ENCODE results near the gene SRRM2. TPM values are rescaled to one million over a fixed set of nuclear protein-coding genes. Genes with fewer than 3 reads are reported as not detected.

SRRM2 gene
- polyA plus RNA-seq, 1 donor (not counting 4 experiments of a cell fraction or from before 2014, with no cell fraction given) = 101 TPM

DNA sequence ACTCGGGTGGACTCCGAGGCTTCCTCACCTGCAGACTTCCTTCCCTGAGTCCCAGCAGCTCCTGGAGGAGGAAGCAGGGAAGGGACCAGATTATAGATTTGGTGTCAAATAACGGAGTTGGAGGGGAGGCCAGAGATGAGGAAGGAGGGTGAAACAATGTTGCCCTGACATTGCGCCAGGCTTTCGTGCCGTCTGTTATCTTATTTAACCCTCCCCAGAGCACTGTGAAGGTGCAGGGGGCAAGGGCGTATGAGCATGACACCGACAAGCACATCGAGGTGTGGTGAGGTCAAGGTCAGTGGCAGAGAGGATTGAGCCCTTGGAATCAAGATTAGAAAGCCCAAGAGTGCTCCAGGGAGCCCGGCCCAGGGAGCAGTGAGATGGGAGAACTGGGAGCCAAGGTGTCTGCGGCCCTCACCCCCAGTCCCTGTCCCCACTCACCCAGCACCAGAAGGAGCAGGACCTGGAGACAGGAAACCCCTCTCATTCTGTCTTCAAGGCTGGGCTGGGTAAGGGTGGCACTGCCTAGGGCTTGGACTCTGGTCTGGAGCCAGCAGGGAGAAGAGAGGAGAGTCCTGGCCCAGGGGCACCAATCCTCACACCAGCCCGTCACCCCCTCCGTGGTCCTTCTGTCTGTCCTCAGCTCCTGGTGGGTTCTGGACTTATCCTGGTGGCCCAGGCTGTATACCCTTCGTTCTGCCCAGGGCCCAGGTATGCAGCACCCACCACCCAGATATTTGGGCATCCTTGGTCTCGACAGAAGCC lies 33.8 kb downstream of the SRRM2 start:
- H3K9me3 ChIP-seq (ENCODE audit: control insufficient read depth, low read depth, low read length) = no peaks in the 10 kb centered on the region
- DNase-seq (ENCODE audit: low read depth, low spot score) (no peak), FAIRE-seq (no peak)
- H4K20me1 ChIP-seq (ENCODE audit: control insufficient read depth, extremely low read depth, insufficient read depth, low read length) = no peaks in the 10 kb centered on the region
- H3K9ac ChIP-seq (ENCODE audit: control insufficient read depth, extremely low read depth, insufficient read depth, low read length) = no peak overlapping the region
- TF ChIP-seq CTCF (optimal IDR thresholded peaks at IDR 0.05 in 1 of 3, IDR thresholded peaks at IDR 0.05 in 1 of 3, conservative IDR thresholded peaks at IDR 0.05 in 1 of 3; ENCODE audit: extremely low read depth in 1 of 3, insufficient read depth in 2 of 3, low read length in 3 of 3) (no peak), EZH2 (IDR thresholded peaks at IDR 0.05; ENCODE audit: low read length) (no peak)
- dilution Hi-C loops (cut with MboI; ENCODE audit: extremely low pct_ligation_motif_present, low sequenced_read_pairs) = no loop called here
- H2AFZ ChIP-seq (ENCODE audit: control insufficient read depth, low read length) = no peak overlapping the region
- H3K79me2 ChIP-seq (ENCODE audit: control insufficient read depth, insufficient read depth, low read length) = no peaks in the 10 kb centered on the region
- H3K4me2 ChIP-seq (ENCODE audit: control insufficient read depth, extremely low read depth, insufficient read depth, low read depth, low read length) = no peak overlapping the region
- peaks cover 57% of the 10 kb centered on the region for H3K27me3 ChIP-seq (ENCODE audit: control insufficient read depth, extremely low read depth, insufficient read depth, low read length)
- H3K27ac ChIP-seq (ENCODE audit: control insufficient read depth, insufficient read depth, low read length) = no peak overlapping the region
- no peaks in the 10 kb centered on the region for H3K9me1 ChIP-seq (ENCODE audit: control insufficient read depth, extremely low read depth, insufficient read depth, low read length)
- no peaks in the 10 kb centered on the region for H3K36me3 ChIP-seq (ENCODE audit: control insufficient read depth in 2 of 2, extremely low read depth in 1 of 2, insufficient read depth in 2 of 2, low read length in 2 of 2)
- no peaks in the 10 kb centered on the region for H3K4me1 ChIP-seq (ENCODE audit: control insufficient read depth, extremely low read depth, insufficient read depth, low read length)
- no peak overlapping the region for H3K4me3 ChIP-seq (ENCODE audit: control insufficient read depth in 2 of 3, extremely low read depth in 1 of 3, insufficient read depth in 2 of 3, low read depth in 1 of 3, low read length in 3 of 3)

- Histone ChIP-seq H3K9ac (ENCODE audit: control insufficient read depth, extremely low read depth, insufficient read depth, low read length) (no peak overlapping the region), H4K20me1 (ENCODE audit: control insufficient read depth, extremely low read depth, insufficient read depth, low read length) (no peaks in the 10 kb centered on the region), H3K9me1 (ENCODE audit: control insufficient read depth, extremely low read depth, insufficient read depth, low read length) (no peaks in the 10 kb centered on the region), H2AFZ (ENCODE audit: control insufficient read depth, low read length) (no peak overlapping the region), H3K9me3 (ENCODE audit: control insufficient read depth, low read depth, low read length) (no peaks in the 10 kb centered on the region), H3K27me3 (ENCODE audit: control insufficient read depth, extremely low read depth, insufficient read depth, low read length) (peaks cover 59% of the 10 kb centered on the region), H3K79me2 (ENCODE audit: control insufficient read depth, insufficient read depth, low read length) (no peaks in the 10 kb centered on the region), H3K27ac (ENCODE audit: control insufficient read depth, insufficient read depth, low read length) (no peak overlapping the region), H3K4me3 (ENCODE audit: control insufficient read depth in 2 of 3, extremely low read depth in 1 of 3, insufficient read depth in 2 of 3, low read depth in 1 of 3, low read length in 3 of 3) (no peak overlapping the region), H3K4me1 (ENCODE audit: control insufficient read depth, extremely low read depth, insufficient read depth, low read length) (no peaks in the 10 kb centered on the region), H3K4me2 (ENCODE audit: control insufficient read depth, extremely low read depth, insufficient read depth, low read depth, low read length) (no peak overlapping the region), H3K36me3 (ENCODE audit: control insufficient read depth in 2 of 2, extremely low read depth in 1 of 2, insufficient read depth in 2 of 2, low read length in 2 of 2) (no peaks in the 10 kb centered on the region)
- FAIRE-seq (no peak), DNase-seq (ENCODE audit: low read depth, low spot score) (no peak)
- dilution Hi-C loops (cut with MboI; ENCODE audit: extremely low pct_ligation_motif_present, low sequenced_read_pairs) = no loop called here
- no peak for TF ChIP-seq CTCF (optimal IDR thresholded peaks at IDR 0.05 in 1 of 3, IDR thresholded peaks at IDR 0.05 in 1 of 3, conservative IDR thresholded peaks at IDR 0.05 in 1 of 3; ENCODE audit: extremely low read depth in 1 of 3, insufficient read depth in 2 of 3, low read length in 3 of 3)
These were observed 34.4 kb downstream of the SRRM2 start for GRCh38 chr16:2786826-2787151.

Measured in keratinocyte (primary cell).